Measurements from ENCODE around the gene SKOR1.

GRCh38 chr15:67850336-67850735 is 25.0 kb downstream of the SKOR1 start:
- TF ChIP-seq CTCF (IDR thresholded peaks at IDR 0.05) = no peak
- TF ChIP-seq POLR2A (IDR thresholded peaks at IDR 0.05) = no peak

Measured in transverse colon (tissue), 3 donors.